ENCODE data around the gene B4GALT3.

- no peak for TF ChIP-seq CTCF (IDR thresholded peaks at IDR 0.05)
- no peak for TF ChIP-seq POLR2A (IDR thresholded peaks at IDR 0.05)
These were observed 23.5 kb downstream of the B4GALT3 start, which contains the start of gene UFC1 for GRCh38 chr1:161153682-161154337.
